Karpas-422 (cell line): ENCODE results near the gene TAF1A. TPM values are rescaled to one million over a fixed set of nuclear protein-coding genes. Genes with fewer than 3 reads are reported as not detected.

Experiments used
- DNase-seq: peaks from one replicate; pipeline ENCODE4 v3.0.0-alpha.2; 2015
- H2AFZ ChIP-seq: fragments of 200-600 bp; sonication (generic); 2 replicates; pipeline ENCODE4 v1.6.1; 2014; ENCODE audit warnings: antibody characterized with exemption, low read length, mixed read lengths
- H3K27ac ChIP-seq: fragments of 200-600 bp; sonication (generic); 2 replicates; pipeline ENCODE4 v1.5.1; 2014; ENCODE audit warnings: mild to moderate bottlenecking, low read length, moderate library complexity
- H3K27me3 ChIP-seq: fragments of 200-600 bp; sonication (generic); 2 replicates; pipeline ENCODE4 v1.6.1; 2014; ENCODE audit warnings: low read length, mixed read lengths
- H3K36me3 ChIP-seq: fragments of 200-600 bp; sonication (generic); 2 replicates; pipeline ENCODE4 v1.6.1; 2014; ENCODE audit warnings: low read length, mixed read lengths; ENCODE audit not compliant: insufficient read depth
- H3K4me1 ChIP-seq: fragments of 200-600 bp; sonication (generic); 2 replicates; pipeline ENCODE4 v1.6.1; 2014; ENCODE audit warnings: mild to moderate bottlenecking, low read length, mixed read lengths
- H3K4me2 ChIP-seq: fragments of 200-600 bp; sonication (generic); 2 replicates; pipeline ENCODE4 v1.6.1; 2014; ENCODE audit warnings: low read length, low read depth, mild to moderate bottlenecking; ENCODE audit not compliant: poor library complexity, severe bottlenecking
- H3K4me3 ChIP-seq: fragments of 200-600 bp; sonication (generic); 2 replicates; pipeline ENCODE4 v1.5.1; 2014; ENCODE audit warnings: mild to moderate bottlenecking, antibody characterized with exemption, low read length, mixed read lengths
- H3K79me2 ChIP-seq: fragments of 200-600 bp; sonication (generic); 2 replicates; pipeline ENCODE4 v1.6.1; 2014; ENCODE audit warnings: mild to moderate bottlenecking, low read length, mixed read lengths
- H3K9ac ChIP-seq: fragments of 200-600 bp; sonication (generic); 2 replicates; pipeline ENCODE4 v1.6.0; 2014; ENCODE audit warnings: low read length
- H3K9me2 ChIP-seq: fragments of 200-600 bp; sonication (generic), shearing (Covaris generic); replicated peaks from 2 replicates; pipeline ENCODE4 v1.6.0; 2014; ENCODE audit warnings: mild to moderate bottlenecking, low read length, moderate library complexity; ENCODE audit not compliant: insufficient read depth
- H3K9me3 ChIP-seq: fragments of 300-700, 200-600 bp; sonication (generic); 2 replicates; pipeline ENCODE4 v1.6.1; 2014; ENCODE audit warnings: low read length, mixed read lengths
- H4K20me1 ChIP-seq: fragments of 200-600 bp; sonication (generic); 2 replicates; pipeline ENCODE4 v1.6.1; 2014; ENCODE audit warnings: mild to moderate bottlenecking, antibody characterized with exemption, low read length, low read depth; ENCODE audit not compliant: insufficient read depth
- total RNA-seq: library from RNA; depleted of rRNA; stranded (reverse); fragments of >200 nt; shearing (Covaris generic); gene quantifications from 2 replicates; pipeline ENCODE4 v1.2.3, GENCODE V29; 2014; ENCODE audit warnings: low replicate concordance

TAF1A gene
- total RNA-seq, 1 experiment from 2014 or later = 32.5 TPM

DNA sequence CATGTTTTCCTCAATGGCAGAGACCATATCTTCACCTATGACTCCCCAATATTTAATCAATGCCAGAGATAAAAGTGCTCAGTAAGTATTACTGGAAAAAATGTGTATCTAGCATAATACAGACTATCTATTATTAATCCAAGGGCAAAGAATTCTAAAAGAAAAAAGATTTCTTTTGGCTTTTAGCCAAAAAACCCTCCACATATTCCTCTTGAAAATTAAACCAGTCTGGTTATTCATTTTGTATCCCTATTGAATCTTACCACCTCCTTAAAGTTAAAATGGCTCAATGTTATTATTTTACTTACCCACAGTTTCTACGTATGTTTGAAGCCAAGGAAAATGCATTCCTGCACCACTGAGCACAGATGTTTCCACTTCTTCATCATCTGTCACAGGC is 1.6 kb downstream of the TAF1A start:
- H3K4me2 ChIP-seq = peak overlapping the region; percentile 87
- peak overlapping the region; percentile 71 for H3K4me3 ChIP-seq
- H3K9me2 ChIP-seq = no peaks in the 10 kb centered on the region
- H3K27me3 ChIP-seq = no peaks in the 10 kb centered on the region
- peaks cover 38% of the 10 kb centered on the region; the same call in 1 of the 2 replicates for H3K36me3 ChIP-seq
- peaks cover 65% of the 10 kb centered on the region for H3K79me2 ChIP-seq
- peaks cover 67% of the 10 kb centered on the region for H3K4me1 ChIP-seq
- H3K9me3 ChIP-seq = no peaks in the 10 kb centered on the region
- H2AFZ ChIP-seq = no peak overlapping the region
- DNase-seq = no peak
- H4K20me1 ChIP-seq = no peaks in the 10 kb centered on the region
- H3K9ac ChIP-seq = peak overlapping the region; percentile 71
- 0 out of 2 replicates have a peak overlapping the region, but pooled peaks have one; percentile 21 for H3K27ac ChIP-seq

DNA sequence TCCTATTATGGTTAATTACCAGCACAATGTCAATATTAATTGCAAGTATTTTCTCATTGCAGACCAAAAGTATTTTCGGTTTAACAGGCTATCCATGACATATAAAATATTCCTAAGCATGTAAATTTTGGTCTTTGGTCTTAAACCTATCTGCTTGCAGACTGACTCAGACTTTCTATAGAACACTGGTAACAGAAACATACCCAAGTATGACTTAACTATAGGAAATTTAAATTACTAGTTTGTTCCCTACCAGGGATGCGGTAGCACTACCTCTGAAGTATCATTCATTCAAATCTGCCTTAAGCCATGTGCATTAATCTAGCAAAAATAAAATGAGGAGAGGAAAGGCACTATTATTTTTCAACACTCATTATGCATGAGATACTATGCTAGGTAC is 2.9 kb downstream of the TAF1A start:
- Histone ChIP-seq H3K4me3 (no peak overlapping the region), H4K20me1 (no peaks in the 10 kb centered on the region), H3K4me1 (peaks cover 80% of the 10 kb centered on the region), H3K27ac (no peak overlapping the region), H3K9me2 (no peaks in the 10 kb centered on the region), H3K4me2 (peak overlapping the region; percentile 5), H3K79me2 (peaks cover 78% of the 10 kb centered on the region), H3K36me3 (peaks cover 51% of the 10 kb centered on the region), H3K9me3 (no peaks in the 10 kb centered on the region), H2AFZ (no peak overlapping the region), H3K27me3 (no peaks in the 10 kb centered on the region), H3K9ac (no peak overlapping the region)
- no peak for DNase-seq

DNA sequence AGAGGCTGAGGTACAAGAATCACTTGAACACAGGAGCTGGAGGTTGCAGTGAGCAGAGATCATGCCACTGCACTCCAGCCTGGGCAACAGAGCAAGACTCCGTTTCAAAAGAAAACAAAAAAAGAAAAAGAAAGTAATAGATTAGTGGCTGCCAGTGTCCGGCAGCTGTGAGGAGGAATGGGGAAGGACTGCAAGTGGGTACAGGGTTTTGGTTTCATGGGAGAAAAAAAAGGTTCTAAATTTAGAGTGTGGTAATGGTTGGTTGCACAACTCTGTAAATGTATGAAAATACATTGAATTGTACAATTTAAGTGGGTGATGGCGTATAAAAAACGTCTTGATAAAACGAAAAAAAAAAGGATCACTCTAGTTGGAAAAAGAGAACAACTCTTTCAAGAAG is 6.7 kb downstream of the TAF1A start:
- H3K79me2 ChIP-seq = peaks cover 99% of the 10 kb centered on the region
- no peaks in the 10 kb centered on the region for H3K27me3 ChIP-seq
- peaks cover 67% of the 10 kb centered on the region for H3K4me1 ChIP-seq
- H3K9me2 ChIP-seq = no peaks in the 10 kb centered on the region
- peak; percentile 83 for DNase-seq
- H3K9ac ChIP-seq = no peak overlapping the region
- H3K9me3 ChIP-seq = no peaks in the 10 kb centered on the region
- peak overlapping the region; percentile 83 for H3K27ac ChIP-seq
- H3K4me3 ChIP-seq = peak overlapping the region; percentile 13; the same call in 1 of the 2 replicates
- peak overlapping the region; percentile 49 for H3K4me2 ChIP-seq
- H2AFZ ChIP-seq = no peak overlapping the region
- H4K20me1 ChIP-seq = no peaks in the 10 kb centered on the region
- peaks cover 72% of the 10 kb centered on the region for H3K36me3 ChIP-seq

DNA sequence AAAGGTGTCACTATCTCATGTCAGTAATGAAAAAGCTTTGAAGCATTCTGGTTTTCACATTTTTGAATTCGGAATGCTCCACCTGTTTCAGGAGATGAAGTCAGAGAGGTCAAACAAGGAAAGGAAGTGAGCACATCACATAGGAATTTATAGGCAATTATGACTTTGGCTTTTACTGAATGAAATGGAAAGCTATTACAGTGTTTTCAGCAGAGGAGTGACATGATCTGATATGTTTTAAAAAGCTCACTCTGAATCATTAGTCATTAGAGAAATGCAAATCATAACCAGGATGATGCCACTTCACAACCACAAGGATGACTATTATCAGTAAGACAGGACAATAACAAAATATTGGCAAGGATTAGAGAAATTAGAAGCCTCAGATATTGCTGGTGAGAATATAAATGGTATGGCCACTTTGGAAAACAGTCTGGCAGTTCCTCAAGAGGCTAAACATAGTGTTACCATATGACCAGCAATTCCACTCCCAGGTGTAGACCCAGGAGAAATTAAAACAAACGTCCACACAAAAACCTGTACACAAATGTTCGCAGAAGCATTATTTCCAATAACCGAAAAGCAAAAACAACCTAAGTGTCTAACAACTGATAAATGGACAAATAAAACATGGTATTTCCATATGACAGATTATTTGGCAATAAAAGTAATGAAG is 7.5 kb downstream of the TAF1A start:
- no peaks in the 10 kb centered on the region for H3K27me3 ChIP-seq
- H3K9ac ChIP-seq = no peak overlapping the region
- peak overlapping the region; percentile 49 for H3K4me2 ChIP-seq
- DNase-seq = no peak
- H3K9me3 ChIP-seq = no peaks in the 10 kb centered on the region
- H3K4me3 ChIP-seq = no peak overlapping the region; the same call in 1 of the 2 replicates
- H3K36me3 ChIP-seq = peaks cover 77% of the 10 kb centered on the region
- peak overlapping the region; percentile 83 for H3K27ac ChIP-seq
- peaks cover 61% of the 10 kb centered on the region for H3K4me1 ChIP-seq
- H4K20me1 ChIP-seq = no peaks in the 10 kb centered on the region
- no peak overlapping the region for H2AFZ ChIP-seq
- H3K9me2 ChIP-seq = no peaks in the 10 kb centered on the region; the same call in 1 of the 2 replicates
- H3K79me2 ChIP-seq = peaks cover 95% of the 10 kb centered on the region

DNA sequence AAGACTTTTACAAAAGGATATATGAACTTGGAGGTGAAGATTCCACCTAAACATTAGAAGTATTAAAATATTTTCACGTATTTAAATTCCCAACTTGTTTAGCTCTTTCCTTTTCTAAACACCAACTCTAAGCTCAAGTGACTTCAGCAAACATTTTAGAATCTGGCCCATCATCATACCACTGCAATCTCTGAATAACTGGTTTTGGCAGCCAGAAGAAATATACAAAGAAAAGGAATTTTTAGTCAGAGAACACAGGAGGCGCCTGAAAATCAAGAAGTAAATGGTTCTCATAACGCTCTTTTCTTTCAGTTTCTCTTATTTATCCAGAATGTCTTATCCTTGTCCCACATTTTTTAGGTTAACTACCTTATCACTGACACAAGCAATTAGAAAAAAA is 10.4 kb downstream of the TAF1A start:
- H3K36me3 ChIP-seq = peaks cover 80% of the 10 kb centered on the region
- no peaks in the 10 kb centered on the region for H3K27me3 ChIP-seq
- H3K9ac ChIP-seq = no peak overlapping the region
- H3K9me3 ChIP-seq = no peaks in the 10 kb centered on the region
- no peaks in the 10 kb centered on the region; the same call in 1 of the 2 replicates for H3K9me2 ChIP-seq
- no peak overlapping the region for H3K27ac ChIP-seq
- DNase-seq = no peak
- no peaks in the 10 kb centered on the region for H4K20me1 ChIP-seq
- H2AFZ ChIP-seq = no peak overlapping the region
- peaks cover 32% of the 10 kb centered on the region for H3K4me1 ChIP-seq
- H3K4me3 ChIP-seq = no peak overlapping the region
- no peak overlapping the region for H3K4me2 ChIP-seq
- H3K79me2 ChIP-seq = peaks cover 93% of the 10 kb centered on the region

DNA sequence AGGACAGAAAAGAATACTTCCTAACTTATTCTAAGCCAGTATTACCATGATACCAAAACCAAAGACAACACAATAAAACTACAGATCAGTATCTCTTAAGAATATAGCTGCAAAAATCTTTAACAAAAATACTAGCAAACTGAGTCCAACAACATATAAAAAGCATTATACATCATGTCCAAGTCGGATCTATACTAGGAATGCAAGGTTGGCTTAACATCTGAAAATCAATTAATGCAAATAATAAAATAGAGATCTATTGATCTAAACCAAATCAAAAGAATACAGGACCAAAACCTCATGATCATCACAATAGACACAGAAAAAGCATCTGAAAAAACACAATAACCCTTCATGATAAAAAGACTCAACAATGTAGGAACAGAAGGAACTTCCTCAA is 18.9 kb downstream of the TAF1A start:
- H3K9me3 ChIP-seq = no peaks in the 10 kb centered on the region
- no peaks in the 10 kb centered on the region for H3K9me2 ChIP-seq
- peaks cover 94% of the 10 kb centered on the region for H3K79me2 ChIP-seq
- H3K27ac ChIP-seq = no peak overlapping the region
- peaks cover 79% of the 10 kb centered on the region for H3K36me3 ChIP-seq
- H3K4me2 ChIP-seq = no peak overlapping the region
- H4K20me1 ChIP-seq = no peaks in the 10 kb centered on the region
- no peak overlapping the region for H3K4me3 ChIP-seq
- no peaks in the 10 kb centered on the region for H3K27me3 ChIP-seq
- H3K9ac ChIP-seq = no peak overlapping the region
- no peak for DNase-seq
- H3K4me1 ChIP-seq = peaks cover 14% of the 10 kb centered on the region
- H2AFZ ChIP-seq = no peak overlapping the region

DNA sequence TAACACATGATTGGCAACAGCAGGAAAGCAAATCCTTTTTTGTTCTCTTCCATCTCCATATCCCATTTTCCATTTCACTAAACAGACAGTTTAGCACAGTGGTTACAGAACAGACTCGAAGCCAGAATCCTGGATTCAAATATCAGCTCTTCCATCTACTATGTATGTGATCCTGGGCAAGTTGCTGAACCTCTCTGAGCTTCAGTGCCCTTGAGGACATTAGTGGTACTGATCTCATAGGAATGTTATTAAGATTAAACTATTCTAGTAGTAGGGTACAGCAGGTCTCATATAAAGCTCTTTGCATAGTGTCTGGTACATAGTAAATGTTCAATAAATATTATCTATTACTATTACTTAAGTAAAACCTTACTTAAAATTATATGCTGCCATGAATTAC is 28.1 kb downstream of the TAF1A start:
- no peak overlapping the region for H3K4me3 ChIP-seq
- no peaks in the 10 kb centered on the region; the same call in 1 of the 2 replicates for H3K9me2 ChIP-seq
- H3K9me3 ChIP-seq = no peaks in the 10 kb centered on the region
- no peak for DNase-seq
- H3K27me3 ChIP-seq = no peaks in the 10 kb centered on the region
- no peak overlapping the region for H3K27ac ChIP-seq
- H4K20me1 ChIP-seq = no peaks in the 10 kb centered on the region
- H3K4me1 ChIP-seq = no peaks in the 10 kb centered on the region
- H2AFZ ChIP-seq = no peak overlapping the region
- H3K9ac ChIP-seq = no peak overlapping the region
- H3K4me2 ChIP-seq = no peak overlapping the region
- peaks cover 57% of the 10 kb centered on the region; the same call in 1 of the 2 replicates for H3K36me3 ChIP-seq
- peaks cover 24% of the 10 kb centered on the region for H3K79me2 ChIP-seq

DNA sequence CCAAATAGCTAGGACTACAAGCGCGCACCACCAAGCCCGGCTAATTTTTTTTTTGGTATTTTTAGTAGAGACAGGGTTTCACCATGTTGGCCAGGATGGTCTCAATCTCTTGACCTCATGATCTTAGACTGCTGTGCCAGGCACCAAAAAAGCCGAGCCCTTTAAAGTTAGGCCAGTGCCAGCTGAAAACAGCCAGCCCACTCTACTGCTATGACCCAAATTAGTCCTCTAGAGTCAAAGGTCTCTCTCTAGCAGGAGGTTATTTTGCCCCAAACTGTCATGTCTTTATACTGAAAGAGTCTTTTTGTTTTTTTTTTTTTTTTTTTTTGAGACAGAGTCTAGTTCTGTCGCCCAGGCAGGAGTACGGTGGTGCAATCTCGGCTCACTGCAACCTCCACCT is 32.2 kb downstream of the TAF1A start:
- H3K9me3 ChIP-seq = no peaks in the 10 kb centered on the region
- H3K4me2 ChIP-seq = no peak overlapping the region
- no peak overlapping the region for H3K27ac ChIP-seq
- DNase-seq = no peak
- H3K4me1 ChIP-seq = no peaks in the 10 kb centered on the region
- peaks cover under 1% of the 10 kb centered on the region; the same call in 1 of the 2 replicates for H3K79me2 ChIP-seq
- H4K20me1 ChIP-seq = no peaks in the 10 kb centered on the region
- H3K9me2 ChIP-seq = no peaks in the 10 kb centered on the region; the same call in 1 of the 2 replicates
- H3K4me3 ChIP-seq = no peak overlapping the region
- H2AFZ ChIP-seq = no peak overlapping the region
- peaks cover 51% of the 10 kb centered on the region; the same call in 1 of the 2 replicates for H3K36me3 ChIP-seq
- no peaks in the 10 kb centered on the region for H3K27me3 ChIP-seq
- H3K9ac ChIP-seq = no peak overlapping the region
